Epithelial cell of esophagus (primary cell): ENCODE results near the gene PITPNM3.
A peak's percentile ranks its signal among the peaks of the same experiment; 100 is the strongest.

Source experiments
- DNase-seq: peaks from one replicate; pipeline ENCODE4 v3.0.0; 2010; ENCODE audit warnings: low read depth
- H3K4me3 ChIP-seq: 2 replicates; pipeline ENCODE4 v1.5.1; 2011; ENCODE audit warnings: mild to moderate bottlenecking, low read length, control low read depth
- CTCF ChIP-seq: IDR thresholded peaks from 2 replicates; pipeline ENCODE4 v1.5.1; 2011; ENCODE audit warnings: low read depth, mild to moderate bottlenecking, low read length, control low read depth, inconsistent platforms; ENCODE audit not compliant: insufficient read depth; ENCODE audit errors: missing control alignments

PITPNM3 gene

DNA sequence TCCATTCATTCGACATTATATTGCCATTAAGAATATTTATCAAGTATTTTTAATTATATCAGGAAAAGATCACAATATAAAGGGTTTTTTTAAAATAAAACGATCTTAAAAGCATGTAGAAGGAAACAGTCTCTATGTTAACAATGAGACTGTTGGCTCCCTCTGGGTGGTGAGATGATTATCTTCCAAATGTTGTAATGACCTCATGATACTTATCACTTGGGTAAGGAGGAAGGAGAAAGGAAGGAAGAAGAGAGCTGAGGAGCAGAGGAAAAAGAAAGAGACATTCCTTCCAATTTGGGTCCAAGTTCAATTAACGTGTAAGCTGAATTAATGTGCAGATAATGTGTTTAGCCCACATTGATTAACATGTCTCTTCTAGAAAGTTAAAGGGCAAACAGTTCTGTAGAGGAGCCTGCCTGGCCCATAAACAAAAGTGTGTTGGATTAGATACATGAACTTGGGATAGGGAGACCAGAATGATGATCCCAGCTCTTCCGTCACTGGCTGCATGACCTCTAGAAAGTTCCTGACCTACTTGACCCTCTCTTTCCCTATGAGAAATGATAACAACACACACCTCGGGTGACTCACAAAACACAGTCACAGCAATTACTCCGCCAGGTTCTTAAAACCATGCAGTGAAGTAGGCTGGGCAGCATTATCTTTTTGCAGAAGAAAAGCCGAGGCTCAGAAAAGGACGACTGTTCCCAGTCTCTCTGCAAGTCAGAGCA lies 80.1 kb downstream of the PITPNM3 start:
- H3K4me3 ChIP-seq = no peak overlapping the region
- TF ChIP-seq CTCF = no peak
- peak; percentile 20 for DNase-seq

GRCh38 chr17:6475411-6475810 lies 80.9 kb downstream of the PITPNM3 start:
- TF ChIP-seq CTCF = no peak
- peak; percentile 18 for DNase-seq
- no peak overlapping the region for H3K4me3 ChIP-seq

DNA sequence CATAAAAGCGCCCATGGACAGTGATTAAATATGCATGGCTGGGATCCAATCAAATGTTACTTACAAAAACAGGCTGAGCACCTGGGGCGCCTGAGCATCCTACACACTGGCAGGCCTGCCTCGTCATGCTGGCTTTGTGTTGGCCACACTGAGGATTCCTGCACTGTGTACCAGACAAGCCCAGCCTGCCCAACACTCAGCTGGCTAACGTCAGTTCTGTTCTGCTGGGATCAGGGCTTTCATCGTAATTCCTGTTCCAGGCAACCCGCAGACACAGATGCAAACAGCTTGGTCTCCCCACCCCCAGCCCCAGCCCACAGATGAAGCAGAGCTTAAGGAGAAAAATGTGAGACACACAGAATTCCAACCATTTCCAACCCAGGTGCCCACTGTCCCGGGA lies 81.4 kb downstream of the PITPNM3 start:
- no peak for TF ChIP-seq CTCF
- H3K4me3 ChIP-seq = no peak overlapping the region
- peak; percentile 90 for DNase-seq

- H3K4me3 ChIP-seq = no peak overlapping the region
- no peak for DNase-seq
- no peak for TF ChIP-seq CTCF
These were observed 82.0 kb downstream of the PITPNM3 start for GRCh38 chr17:6474376-6474775.

GRCh38 chr17:6473128-6473767 lies 83.1 kb downstream of the PITPNM3 start:
- DNase-seq = peak; percentile 71

DNA sequence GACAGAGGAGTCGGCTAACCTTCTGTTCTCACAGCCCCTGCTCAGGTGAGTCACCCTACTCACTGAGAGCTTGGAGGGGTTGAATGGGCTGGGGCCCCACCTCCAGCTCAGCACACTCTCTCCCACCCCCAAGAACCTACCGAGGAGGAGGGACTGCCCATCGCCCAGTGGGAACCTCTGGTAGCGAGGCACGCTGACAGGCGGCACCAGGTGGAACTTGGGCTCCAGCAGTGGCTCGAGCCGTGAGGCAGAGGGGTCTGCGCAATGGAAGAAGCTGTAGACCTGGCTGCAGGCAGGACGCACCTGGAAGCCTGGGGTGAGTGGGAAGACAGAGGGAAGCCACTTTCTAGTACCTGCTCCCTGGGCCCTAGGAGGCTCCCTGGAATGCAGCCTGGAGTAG lies 83.8 kb downstream of the PITPNM3 start:
- no peak overlapping the region for H3K4me3 ChIP-seq
- no peak for DNase-seq
- TF ChIP-seq CTCF = no peak

More at GRCh38 chr17:6473128-6473767, 83.1 kb downstream of the PITPNM3 start:
- H3K4me3 ChIP-seq = no peak overlapping the region
- TF ChIP-seq CTCF = peak; percentile 98
